Stimulated activated CD8-positive, alpha-beta memory T cell treated with anti-CD3 and anti-CD28 coated beads, Interleukin-15, amount 100 ng/mL, for 4 hours (primary cell): ENCODE measurements around the gene KRT77.
"Not testable (repeated sequence)": the region's sequence is repeated elsewhere in the genome, so short reads cannot be mapped to it uniquely, and the experiment has no call there.

Experiments
- DNase-seq, 2 donors: peaks; one replicate each; pipeline ENCODE4 v3.0.0-alpha.2; 2020; ENCODE audit warnings: low read depth in 2 of 2

KRT77 gene

DNA sequence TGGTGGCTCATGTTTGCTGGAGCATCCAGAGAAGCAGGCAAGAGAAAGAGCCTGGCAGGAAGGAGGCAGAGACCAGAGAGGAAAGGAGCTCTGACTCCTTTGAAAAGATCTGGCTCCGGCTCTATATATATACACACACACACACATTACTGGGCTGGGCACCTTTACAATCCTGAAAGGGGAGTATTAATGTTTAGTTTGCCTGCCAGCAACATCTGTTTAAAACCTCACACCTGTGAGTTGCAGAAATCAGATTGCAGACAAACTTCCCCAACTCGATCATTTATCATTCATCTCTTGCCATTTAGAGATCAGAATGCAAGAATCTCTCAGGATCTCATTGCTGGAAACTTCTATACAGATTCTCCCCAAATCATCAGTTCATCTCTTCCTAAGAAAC is at the start of gene KRT77:
Gene KRT77, minus strand, starts transcription at position 101 of the 400 bp plus-strand sequence. Its CDS starts 90 bp downstream, at position 11.
- DNase-seq, result no peak

DNA sequence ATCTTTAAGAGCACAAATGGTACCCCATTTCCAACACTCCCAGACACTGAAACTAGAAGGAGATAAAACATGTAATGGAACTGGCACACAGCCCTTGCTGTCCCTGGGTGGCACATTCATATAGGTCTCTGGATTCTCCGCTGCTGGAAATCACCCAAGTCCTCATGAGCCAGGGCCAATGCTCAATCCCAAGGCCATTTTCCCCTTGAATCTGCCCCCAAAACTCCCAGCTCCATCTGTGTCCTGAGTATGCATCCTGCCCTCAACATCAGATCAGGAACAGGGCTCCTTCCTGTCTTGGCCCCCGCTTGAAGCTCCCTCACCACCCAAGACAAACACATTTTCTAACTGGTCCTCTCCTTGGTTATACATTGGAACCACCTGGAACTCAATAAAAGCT is 49.2 kb upstream of the KRT77 start:
- DNase-seq, result no peak

GRCh38 chr12:52751795-52752194 is 48.5 kb upstream of the KRT77 start:
- no peak for DNase-seq

DNA sequence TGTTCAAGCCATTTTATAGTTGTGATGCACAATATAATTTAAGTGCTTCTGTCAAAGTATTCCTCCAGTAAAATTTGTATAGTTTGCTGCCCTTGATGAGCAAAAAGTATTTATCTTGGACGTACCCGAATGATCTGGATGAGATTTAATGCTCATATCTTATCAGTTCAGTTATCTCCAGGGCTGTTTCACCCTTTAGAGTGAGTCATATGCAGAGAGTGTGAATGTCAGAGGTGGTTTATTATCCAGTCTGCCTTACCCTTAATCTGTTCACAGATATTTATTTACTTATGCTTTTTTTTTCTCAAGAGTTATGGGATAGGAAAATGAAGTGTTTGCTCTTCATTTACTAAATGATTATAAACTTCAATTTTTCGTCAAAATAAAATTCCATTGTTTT is 47.2 kb upstream of the KRT77 start:
- DNase-seq, result not testable (repeated sequence)

DNA sequence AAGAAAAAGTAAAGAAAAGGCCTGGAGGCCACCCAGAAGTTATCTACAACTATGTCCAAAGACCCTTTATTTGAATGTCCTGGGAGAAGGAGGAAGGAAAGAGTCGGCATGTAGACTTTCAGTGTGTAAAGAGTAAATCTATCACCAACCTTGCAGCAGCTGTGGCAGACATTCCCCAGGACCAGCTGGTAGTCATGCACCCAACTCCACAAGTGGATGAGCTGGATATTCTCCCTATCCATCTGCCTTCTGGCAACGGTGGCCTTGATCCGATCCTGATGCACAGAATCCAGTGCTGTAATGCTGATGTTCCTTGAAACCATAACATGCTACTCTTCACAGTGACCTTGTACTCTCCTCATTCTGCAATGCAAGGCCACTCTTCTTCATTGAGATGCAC is 46.5 kb upstream of the KRT77 start:
- DNase-seq, result no peak

- DNase-seq, result no peak
Observed at GRCh38 chr12:52748578-52748977, 45.3 kb upstream of the KRT77 start.

DNA sequence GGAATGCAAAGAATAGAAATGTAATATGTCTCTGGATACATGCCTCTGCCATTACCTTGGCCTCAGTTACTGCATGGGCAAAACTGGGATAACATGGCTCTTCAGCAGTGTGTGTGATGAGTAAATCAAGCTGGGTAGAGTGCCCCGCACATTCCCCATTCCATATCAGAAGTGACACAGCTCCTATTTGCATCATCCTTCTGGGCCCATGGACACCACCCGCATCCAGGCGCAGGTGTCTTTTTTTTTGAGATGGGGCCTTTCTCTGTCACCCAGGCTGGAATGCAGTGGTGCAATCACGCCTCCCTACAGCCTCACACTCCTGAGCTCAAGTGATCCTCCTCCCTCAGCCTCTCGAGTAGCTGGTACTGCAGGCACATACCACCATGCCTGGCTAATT is 42.2 kb upstream of the KRT77 start:
- no peak for DNase-seq

DNA sequence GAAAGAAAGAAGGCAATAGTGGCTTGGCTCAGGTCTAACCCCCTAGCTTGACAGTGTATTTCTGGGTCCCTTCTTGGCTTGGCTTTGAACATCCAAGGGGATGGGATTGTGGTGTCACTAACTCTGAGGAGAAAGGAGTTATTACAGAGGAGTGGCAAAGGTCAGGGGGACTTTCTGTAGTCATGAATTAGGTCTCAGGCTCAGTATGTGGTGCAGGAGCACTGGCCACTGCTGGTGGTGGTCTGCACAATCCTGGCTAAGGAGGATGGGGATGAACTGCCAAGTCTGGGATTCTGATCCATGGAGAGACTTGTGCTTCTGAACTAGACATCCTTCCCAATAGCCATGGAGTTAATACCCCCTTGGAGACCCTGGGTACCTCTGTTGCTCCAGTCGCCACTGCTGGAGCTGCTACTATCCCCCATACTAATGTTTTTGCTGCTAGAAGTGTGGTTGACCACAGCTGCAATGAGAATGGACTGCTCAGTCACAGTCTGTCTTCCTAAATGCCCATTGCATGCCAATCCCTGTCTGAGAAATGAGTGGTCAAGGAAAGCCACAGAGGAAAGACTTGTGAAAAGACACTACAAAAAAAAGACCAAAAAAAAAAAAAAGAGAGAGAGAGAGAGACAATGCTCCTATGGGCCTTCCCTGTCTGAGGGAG is 41.3 kb upstream of the KRT77 start:
- DNase-seq, result no peak

- no peak for DNase-seq
Observed at GRCh38 chr12:52742822-52743457, 39.6 kb upstream of the KRT77 start.

DNA sequence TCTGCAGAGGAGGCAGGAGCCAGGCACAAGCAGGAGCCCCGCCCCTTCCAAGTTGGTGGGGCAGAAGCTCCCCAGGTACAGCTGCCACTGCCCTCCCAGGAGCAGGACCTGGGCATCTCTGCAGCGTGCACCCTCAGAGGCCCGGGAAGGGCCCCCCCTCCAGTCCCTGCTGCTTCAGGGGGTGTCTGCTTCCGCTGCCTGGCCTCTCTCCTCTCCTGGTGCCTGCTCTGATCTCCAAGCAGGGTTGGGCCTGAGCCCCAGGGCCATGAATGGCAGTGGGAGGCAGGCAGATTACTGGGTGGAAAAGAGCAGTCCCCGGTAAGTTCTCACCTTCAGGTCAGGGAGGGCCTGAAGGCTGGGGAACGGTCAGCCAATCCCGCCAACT is 38.9 kb upstream of the KRT77 start:
- DNase-seq, result no peak

- DNase-seq, result peak in 1 of 2 donors; percentile 21
Observed at GRCh38 chr12:52741375-52742195, 38.3 kb upstream of the KRT77 start.

DNA sequence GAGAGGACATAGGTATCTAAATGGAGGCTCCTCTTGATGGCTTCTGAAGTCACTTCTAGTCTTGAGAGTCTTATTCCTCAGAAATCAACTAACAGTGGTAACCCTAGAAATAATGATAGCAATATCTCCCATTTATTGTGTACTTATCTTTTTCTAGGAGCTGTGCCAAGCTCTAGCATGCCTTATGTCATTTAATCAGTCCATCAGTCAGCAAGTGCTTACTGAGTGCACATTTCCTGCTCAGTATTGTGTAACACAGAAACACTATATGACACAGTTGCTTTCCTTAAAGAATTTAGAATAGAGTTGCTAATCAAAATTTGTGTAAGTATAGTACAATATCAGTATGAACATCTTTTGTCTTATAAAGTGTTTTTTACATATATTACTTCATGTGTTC is 37.3 kb upstream of the KRT77 start:
- DNase-seq, result no peak

DNA sequence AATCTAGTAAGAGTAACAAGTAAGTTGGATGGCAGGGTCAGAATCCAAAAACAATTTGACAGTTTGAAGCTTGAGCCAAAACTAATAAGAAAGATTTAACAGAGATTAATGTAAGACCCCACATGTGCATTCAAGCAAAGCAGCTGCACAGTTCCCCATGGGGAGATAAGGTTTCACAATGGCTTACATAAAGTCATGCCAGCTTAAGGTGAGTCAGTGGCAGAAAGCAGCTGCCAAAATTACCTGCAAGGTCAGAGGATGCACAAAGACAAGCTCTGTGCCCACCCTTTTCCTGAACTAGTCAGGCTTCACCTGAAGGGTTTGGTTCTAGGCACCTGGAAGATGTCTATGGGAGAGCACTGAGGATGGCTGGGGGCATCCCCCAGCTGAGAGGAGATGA is 36.6 kb upstream of the KRT77 start:
- DNase-seq, result no peak

- DNase-seq, result no peak
Observed at GRCh38 chr12:52735816-52736632, 32.7 kb upstream of the KRT77 start.

DNA sequence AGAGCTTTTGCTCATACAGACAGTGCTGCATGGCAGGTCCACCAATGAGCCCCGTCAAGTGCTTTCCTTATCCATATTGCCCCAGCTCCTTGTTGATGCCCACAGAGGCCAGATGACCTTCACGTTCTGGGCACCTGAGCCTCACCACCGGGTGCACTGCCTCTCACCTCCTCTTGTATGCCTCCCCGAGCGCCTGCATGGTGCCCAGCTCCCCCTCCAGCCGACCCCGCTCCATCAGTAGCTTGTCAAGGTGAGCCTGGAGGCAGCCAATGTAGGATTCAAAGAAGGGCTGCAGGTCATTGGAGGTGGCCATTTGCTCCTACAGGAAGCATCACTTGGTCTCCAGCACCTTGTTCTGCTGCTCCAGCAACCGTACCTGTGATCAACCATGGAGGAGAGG is 31.8 kb upstream of the KRT77 start:
- DNase-seq, result no peak

DNA sequence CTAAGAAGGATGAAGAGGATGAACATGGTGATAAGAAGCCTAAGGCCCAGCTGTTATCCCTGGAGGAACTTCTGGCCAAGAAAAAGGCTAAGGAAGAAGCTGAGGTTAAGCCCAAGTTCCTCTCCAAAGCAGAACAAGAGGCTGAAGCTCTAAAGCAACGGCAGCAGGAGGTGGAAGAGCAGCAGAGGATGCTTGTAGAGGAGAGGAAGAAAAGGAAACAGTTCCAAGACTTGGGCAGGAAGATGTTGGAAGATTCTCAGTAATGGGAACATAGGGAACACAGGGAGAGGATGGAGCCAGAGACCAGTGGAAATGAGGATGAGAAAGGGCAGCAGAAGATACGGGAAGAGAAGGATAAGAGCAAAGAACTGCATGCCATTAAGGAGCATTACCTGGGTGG is 27.5 kb upstream of the KRT77 start:
- no peak for DNase-seq

DNA sequence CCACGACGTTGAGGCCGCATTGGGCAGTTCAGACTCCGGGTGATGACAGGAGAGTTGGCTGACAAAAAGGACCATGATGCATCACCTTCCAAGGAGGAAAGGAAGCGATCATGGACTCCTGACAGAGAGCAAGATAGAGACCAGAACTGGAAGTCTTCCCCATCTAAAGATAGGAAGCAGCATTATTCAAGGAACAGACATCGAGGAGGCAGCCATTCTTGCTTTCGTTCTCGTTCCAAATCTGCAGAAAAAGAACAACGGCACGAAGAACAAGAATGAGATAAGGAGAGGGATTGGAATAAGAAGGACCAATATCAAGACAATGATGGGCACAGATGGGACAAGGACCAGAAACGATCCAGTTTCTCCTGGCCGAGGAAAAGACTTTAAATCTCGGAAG is 27.1 kb upstream of the KRT77 start:
- DNase-seq, result no peak

- no peak for DNase-seq
Observed at GRCh38 chr12:52729147-52729546, 25.8 kb upstream of the KRT77 start.

GRCh38 chr12:52728374-52728773 is 25.1 kb upstream of the KRT77 start:
- no peak for DNase-seq

DNA sequence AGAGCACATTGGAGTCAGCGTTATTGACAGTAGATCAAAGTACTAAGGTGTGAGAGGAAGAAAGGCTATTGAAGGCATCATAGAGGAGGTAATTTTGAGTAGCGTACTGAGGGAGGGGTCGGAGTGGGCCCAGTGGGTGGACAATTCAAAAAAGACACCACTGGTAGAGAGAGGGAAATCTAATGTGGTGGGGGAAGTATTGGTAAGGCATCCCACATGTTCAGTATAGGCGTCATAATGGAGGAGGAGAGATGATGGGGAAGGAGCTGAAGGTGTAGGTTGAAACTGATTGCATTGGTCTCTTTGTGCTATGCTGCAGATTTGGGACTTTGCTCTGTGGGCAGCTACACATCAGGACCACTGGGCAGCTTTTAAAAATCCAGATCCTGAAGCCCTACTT is 23.7 kb upstream of the KRT77 start:
- no peak for DNase-seq

- no peak for DNase-seq
Observed at GRCh38 chr12:52726451-52726850, 23.1 kb upstream of the KRT77 start.

- no peak for DNase-seq
Observed at GRCh38 chr12:52724384-52724783, 21.1 kb upstream of the KRT77 start.
